HG03280 (cell line): ENCODE measurements around the gene IL34.
"Not testable (repeated sequence)": the region's sequence is repeated elsewhere in the genome, so short reads cannot be mapped to it uniquely, and the experiment has no call there.

ENCODE experiments used
- ATAC-seq: cut with Tn5 transposase; IDR thresholded peaks from one replicate; pipeline ENCODE4 v1.9.1; 2021; ENCODE audit warnings: mild to moderate bottlenecking, moderate library complexity; ENCODE audit not compliant: unreplicated experiment

IL34 gene

DNA sequence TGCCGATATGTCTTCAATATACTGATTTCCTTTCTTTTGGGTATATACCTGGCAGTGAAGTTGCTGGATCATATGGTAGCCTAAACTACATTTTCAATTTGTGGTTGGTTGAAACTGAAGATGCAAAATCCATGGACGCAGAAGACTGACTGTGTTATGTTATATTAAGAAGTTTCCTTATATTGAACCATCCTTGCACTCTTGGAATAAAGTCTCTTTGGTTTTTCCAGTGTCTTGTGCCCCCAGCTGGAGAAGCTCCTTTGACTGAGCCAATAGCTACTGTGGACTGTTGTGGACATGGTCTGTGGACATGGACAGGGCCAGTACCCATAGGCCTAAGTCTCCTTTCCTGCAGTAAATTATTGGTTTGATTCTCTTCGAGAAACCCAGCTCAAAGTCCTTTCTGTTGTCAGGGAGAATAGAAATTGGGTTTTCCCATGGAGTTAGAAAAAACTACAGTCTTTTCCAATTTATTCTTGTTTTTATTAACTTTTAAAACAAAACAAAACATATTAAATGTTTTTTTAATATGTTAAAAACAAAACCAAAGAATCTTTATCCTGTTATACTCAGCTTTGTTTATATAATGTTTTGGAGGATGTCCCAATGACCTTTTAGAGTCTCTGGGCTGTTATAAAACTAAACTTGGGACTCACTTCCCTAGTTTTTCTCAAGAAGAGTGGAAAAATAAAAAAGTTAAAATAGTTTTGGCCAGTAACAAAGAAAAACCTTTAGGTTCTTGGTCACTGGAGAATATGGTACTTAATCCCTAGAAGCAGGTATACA, 15.2 kb upstream of the IL34 start:
- no peak for ATAC-seq

DNA sequence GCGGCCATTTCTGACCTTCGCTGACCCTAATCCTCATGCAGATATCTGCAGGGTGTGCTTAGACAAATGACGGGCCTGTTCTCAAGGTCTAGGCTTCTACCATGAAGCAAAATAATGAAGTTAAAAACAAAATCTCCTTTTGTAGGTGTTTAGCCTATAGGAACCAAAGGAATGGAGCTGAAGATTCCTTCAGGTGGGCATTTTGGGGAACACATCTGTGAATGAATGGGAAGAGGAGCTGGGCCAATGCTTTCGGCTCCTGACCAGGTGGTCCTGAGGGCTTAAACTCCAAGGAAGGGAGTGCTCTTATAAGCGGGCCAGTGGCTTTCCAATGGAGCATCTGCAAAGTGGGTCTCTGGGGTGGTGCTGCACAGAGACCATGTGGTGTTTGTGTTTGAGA, 14.1 kb upstream of the IL34 start:
- ATAC-seq, result no peak

DNA sequence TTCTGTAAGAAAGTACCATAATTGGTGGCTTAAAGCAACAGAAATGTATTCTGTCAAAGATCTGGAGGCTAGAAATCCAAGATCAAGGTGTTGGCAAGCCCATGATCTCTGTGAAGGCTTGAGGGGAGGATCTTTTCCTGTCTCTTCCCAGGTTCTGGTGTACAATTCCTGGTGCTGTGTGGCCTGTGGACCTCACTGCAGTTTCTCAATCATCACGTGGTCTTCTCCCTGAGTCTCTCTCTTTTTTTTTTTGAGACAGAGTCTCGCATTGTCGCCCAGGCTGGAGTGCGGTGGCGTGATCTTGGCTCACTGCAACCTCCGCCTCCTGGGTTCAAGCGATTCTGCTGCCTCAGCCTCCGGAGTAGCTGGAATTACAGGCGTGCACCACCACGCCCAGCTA, 12.7 kb upstream of the IL34 start:
- not testable (repeated sequence) for ATAC-seq

DNA sequence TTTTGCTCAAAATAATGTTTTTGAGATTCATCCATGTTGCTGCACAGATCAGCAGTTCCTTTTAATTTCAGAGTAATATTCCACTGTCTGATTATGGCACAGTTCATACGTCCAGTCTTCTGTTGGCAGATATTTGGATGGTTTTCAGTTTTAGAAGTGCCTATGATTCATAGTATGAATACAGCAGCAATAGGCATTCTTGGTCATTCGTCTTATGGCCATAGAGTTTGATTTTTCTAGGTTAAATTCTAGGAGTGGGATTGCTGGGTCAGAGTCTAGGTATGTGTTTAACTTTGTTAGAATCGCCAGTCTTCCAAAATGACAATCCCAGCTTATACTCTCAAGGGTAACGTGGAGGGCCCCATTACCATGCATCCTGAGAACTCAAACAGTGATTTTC, 11.5 kb upstream of the IL34 start:
- no peak for ATAC-seq

DNA sequence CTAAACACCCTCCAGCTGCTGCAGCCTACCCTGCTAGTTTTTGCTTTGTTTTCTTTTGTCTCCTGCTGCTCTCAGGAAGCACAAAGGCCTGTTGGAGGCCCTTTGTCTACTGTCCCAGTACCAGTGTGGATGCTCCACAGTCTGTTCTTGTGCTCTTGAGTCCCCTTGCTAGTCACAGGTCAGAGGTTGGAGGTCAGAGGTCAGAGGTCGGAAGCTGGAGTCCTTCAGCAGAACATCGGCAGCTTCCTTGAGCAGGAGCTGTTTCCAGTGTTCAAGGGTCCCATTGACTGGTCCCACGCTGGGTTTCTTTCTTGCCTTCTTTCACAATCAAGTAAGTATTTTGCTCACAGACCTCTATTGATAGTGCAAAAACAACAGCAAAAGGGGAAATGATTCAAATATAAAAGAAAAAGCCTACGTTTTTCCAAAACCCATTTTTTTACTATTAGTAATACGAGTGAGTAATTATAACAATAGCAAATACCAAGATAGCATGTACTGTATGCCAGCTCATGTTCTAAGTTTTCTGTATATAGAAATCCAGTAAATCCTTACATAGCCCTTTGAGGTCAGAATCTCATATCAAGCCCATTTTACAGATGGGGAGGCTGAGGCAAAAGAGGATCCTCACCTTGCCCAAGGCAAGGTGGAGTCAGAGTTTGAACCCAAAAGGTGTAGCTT, 10.9 kb upstream of the IL34 start:
- ATAC-seq, result no peak

DNA sequence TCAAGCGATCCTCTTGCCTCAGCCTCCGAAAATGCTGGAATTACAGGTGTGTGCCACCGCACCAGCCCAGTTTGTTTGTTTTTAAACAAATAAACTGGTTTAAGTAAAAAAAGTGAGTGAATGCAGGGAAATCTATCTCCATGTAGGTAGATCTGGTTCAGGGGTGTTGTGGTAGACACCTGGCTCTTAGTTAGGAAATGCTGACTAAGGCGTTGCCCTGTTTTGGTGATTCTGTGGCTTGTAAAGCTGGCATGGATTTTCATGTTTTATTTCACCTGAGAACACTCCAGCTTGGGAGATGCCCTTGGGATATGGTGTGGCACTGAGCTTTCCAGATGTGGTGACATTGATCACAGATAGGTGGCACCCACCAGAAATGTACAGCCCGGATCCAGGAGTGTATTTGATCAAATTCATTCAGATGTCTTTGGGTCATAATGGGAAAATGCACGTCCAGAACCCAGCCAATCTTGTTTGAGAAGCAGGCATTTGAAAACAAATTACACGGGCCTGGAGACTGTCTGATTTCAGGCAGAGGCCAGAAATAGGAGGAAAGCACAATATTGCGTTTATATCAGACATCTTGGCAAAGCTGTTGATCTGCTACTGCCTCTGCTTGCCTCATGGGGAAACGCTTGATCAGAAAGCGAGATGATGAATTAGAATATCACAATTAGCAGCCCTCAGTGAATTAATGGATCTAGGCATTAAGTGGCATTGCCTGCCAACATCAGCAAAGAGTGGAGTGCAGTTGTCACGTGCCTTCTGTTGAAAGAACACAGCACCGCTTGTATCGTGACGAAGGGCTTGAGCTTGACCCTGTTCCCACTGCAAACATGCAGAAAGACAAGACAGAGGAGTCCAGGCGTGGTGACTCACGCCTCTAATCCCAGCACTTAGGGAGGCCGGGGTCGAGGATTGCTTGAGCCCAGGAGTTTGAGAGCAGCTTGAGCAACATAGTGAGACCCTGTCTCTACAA, 7.3 kb upstream of the IL34 start:
- ATAC-seq, result no peak

DNA sequence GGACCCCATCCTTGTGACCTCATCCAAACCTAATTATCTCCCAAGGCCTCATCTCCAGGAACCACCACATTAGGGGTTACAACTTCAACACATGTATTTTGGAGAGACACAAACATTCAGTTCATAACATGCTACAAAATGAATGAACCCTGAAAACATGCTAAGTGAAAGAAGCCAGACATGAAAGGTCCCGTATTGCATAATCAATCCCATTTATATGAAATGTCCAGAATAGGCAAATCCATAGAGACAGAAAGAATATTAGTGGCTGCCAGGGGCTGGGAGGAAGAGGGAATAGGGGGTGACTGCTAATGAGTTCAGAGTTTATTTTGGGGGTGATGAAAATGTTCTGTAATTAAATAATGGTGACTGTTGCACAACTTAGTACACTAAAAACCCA, 3.7 kb upstream of the IL34 start:
- ATAC-seq, result no peak

DNA sequence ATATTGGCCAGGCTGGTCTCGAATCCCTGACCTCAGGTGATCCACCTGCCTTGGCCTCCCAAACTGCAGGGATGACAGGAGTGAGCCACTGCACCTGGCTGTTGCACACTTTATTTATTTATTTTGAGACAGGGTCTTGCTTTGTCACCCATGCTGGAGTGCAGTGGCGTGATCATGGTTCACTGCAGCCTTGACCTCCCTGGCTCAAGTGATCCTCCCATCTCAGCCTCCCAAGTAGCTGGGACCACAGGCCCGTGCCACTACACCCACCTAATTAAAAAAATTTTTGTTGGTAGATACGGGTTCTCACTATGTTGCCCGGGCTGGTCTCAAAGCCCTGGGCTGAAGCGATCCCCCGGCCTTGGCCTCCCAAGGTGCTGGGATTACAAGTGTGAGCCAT, 3.1 kb upstream of the IL34 start:
- not testable (repeated sequence) for ATAC-seq

DNA sequence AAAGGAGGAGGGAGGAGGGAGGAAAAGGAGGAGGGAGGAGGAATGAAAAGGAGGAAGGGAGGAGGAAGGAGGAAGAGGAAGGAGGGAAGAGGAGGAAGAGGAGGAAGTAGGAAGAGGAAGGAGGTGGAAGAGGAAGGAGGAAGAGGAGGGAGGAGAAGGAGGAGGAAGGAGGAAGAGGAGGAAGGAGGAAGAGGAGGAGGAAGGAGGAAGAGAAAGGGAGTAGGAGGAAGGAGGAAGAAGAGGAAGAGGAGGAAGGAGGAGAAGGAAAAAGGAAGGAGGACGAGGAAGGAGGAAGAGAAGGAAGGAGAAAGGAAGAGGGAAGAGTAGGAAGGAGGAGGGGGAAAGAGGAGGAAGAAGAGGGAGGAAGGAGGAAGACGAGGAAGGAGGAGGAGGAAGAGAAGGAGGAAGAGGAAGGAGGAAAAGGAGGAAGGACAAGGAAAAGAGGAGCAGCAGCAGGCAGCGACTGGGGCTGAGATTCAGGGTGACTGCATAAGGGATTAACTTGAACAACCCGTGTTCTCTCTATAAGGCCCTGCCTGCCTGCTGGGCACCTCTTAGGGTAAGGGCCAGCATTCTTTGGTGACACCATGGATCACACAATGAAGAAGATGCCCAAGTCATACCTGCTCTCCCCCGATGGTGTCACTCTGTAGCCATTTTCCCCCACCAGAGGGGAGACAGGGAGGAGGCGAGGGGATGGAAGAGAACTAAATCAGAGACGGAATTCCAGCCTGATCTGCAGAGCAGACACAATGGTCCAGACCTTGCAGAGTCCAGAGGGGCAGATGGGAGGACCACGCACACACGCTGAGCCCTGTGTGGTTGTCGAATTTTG, 1.4 kb upstream of the IL34 start:
- no peak for ATAC-seq

DNA sequence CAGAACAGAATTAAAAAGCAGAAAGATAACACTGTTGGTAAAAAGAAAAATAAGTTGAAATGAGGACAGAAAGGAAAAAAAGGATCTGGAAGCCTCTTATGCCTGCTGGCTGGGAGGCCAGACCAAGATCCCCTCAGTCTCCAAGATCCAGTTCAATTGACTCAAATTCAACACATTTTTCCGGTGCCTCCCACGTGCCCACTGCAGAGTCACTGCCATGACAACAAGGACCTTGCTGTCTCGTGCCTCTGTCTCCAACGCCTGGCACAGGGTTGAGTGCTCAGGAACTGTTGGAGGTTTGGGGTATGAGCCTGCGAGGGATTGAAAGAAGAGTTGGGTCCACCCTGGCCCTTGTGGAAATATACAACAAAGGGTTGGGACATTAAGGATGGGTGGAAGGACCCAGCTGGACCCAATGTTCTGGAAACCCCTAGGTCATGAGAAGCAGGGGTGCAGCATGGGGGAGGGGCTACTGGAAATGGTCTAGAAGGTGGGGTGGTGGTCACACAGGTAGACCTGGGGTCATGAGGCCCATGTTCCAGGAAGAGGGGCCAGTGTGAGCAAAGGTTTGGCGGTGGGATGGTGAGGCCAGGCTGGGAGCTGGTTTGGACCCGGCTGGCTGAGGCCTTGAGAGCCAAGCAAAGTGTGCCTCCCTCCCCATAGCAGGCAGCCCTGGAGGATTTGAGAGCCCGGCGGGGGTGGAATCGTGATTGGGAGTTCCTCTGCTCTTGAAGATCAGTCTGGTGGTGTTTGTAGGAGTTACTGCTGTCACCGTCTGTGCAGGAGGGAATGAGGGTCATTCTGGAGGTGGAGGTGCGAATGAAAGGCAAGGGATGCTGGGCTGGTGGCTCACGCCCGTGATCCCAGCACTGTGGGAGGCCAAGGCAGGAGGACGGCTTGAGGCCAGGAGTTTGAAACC, 1.3 kb downstream of the IL34 start:
- ATAC-seq, result no peak

DNA sequence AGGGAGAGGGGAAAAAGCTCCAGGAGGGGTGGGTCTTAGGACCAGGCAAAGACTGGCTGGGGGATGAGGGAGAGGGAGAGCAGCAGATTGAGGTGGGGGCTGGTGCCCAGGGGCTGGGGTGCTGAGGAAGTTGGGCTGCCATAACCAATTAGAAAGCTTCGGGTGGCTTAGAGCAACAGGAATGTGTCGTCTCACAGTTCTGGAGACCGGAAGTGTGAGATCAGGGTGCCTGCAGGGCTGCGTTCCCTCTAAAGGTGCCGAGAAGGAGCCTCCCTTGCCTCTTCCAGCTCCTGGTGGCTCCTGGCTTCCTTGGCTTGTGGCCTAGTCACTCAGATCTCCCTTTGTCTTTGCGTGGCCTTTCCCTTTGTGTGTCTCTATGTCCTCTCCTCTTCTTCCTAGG, 2.2 kb downstream of the IL34 start:
- no peak for ATAC-seq

DNA sequence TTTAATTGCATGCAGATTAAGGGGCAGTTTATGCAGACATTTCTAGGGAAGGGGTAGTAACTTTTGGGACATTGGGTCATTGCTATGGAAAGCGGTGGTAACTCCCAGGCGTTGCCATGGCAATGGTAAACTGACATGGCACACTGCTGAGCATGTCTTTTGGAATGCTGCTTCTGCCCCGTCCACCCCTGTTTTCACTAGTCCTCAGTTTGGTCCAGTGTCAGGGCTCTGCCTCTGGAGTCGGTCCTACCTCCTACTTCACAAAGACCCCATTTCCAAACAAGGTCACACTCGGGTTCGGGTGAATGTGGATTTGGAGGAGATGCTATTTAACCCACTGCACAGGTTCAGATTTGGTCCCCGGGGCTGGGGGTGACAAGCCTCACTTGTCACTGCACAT, 2.9 kb downstream of the IL34 start:
- ATAC-seq, result no peak

DNA sequence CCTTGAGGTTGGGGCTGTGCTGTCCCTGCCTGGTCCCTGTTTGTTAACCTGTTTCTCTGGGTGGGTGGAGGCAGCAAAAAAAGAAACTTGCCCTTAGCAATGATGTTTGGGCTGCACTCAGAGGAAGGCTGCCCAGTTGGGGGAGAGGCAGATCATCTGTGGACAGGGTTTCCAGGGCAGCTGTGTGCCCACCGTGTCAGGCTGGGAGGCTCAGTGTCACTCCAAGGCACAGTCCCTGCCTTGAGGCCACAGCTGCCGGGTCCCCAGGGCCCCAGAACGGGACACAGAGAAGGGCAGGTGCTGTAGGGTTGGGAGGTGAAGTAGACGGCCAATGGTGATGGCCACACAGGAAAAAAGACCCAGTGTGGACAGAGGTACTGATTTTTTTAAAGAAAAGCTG, 3.9 kb downstream of the IL34 start:
- no peak for ATAC-seq

DNA sequence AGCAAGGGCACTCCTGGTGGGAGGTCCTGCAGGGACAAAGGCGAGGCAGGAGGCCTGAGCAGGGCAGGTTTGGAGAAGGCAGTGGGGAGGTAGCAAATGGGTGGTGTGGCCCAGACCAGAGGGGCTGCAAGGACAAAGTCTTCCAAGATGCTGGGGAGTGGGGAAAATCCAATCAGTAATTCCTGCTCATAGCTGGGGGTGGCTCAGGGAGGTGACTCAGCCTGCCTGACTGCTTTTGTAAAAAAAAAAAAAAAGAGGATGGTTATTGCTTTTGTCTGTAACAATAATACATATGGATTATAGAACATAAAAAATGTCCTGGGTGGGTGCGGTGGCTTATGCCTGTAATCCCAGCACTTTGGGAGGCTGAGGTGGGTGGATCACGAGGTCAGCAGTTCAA, 5.2 kb downstream of the IL34 start:
- ATAC-seq, result no peak

DNA sequence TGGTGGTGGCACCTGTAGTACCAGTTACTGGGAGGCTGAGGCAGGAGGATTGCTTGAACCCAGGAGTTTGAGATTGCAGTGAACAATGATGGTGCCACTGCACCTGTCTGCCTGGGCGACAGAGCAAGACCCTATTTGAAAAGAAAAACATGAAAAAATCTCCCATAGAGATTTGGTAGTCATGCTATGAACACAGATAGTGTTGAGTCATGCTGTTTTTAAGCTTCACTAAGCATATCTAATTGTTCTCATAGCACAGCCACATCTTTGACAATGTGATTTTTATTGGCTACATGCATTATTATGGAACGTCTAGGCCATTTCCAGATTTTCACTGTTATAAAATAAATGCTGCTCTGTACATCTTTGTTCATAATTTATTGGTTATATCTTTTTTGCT, 6.0 kb downstream of the IL34 start:
- ATAC-seq, result no peak

DNA sequence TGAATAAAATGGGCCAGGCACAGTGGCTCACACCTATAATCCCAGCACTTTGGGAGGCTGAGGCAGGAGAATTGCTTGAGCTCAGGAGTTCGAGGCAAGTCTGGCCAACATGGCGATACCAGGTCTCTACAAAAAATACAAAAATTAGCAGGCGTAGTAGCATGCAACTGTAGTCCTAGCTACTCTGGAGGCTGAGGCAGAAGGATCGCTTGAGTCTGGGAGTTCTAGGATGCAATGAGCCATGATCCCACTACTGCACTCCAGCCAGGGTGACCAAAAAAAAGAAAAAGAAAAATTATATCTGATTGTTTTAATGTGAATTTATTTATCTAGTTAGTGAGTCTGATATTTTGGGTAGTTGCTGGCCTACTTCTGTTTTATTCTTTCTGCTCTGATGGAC, 7.0 kb downstream of the IL34 start:
- no peak for ATAC-seq

DNA sequence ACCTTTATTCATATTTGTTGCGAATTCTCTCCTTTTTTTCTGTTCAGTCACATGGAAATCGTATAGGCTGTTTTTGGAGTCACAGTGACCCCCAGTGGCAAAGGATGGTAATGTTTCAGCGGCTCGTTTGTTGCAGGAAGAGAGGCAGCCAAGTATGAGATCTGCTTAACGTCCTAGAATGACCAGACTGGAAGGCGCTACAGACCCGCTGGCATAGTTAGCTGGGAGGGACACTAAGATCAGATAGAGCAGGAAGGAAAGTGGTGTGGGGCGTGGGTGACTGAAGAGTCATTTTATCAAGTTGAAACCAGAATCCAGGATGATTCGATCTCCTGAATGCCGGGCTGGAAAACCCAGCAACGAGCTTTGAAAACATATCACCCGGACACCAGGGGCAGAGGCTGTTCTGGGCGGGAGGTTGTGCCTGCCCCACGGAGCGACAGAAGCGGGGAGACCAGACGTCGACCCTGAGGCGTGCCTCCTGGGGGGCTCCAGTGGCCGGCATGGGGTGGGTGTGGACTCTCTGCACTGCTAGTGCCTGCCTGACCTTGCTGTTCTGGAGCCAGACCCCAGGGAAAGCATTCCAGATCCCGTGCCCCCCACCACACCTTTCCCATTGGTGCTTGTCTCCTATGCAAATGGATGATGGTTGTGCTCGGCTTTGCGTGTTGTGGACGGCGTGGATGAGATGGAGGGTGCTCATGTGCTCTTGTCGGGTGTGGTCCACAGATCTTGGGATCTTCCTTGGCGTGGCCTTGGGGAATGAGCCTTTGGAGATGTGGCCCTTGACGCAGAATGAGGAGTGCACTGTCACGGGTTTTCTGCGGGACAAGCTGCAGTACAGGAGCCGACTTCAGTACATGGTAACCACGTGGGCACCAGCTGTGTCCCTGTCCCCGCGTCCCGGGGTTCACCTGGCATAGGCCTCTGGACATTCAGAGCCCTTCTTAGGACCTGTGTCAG, 7.7 kb downstream of the IL34 start:
- peak; percentile 50 for ATAC-seq

DNA sequence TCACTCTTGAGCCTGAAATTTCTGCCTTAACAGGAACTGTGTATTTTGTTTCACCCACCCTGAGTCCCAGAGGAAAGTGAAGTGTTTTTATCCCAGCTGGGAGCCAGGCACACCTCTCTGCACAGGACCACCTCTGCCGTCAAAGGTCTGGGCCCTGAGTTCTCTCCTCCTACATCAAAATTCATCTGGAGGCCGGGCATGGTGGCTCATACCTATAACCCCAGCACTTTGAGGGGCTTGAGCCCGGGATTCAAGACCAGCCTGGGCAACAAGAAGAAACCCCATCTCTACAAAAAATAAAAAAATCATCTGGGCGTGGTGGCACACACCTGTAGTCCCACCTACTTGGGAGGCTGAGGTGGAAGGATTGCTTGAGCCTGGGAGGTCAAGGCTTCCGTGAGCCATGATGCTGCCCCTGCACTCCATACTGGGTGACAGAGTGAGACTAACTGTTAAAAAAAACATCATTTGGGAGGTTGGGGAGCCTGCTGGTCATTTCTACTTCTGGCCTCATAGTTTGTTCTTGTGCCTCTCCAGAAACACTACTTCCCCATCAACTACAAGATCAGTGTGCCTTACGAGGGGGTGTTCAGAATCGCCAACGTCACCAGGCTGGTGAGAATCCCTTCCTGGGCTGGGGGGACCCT, 9.8 kb downstream of the IL34 start:
- ATAC-seq, result no peak
